ENCODE measurements around the gene MCM9.

MCM9 gene

DNA sequence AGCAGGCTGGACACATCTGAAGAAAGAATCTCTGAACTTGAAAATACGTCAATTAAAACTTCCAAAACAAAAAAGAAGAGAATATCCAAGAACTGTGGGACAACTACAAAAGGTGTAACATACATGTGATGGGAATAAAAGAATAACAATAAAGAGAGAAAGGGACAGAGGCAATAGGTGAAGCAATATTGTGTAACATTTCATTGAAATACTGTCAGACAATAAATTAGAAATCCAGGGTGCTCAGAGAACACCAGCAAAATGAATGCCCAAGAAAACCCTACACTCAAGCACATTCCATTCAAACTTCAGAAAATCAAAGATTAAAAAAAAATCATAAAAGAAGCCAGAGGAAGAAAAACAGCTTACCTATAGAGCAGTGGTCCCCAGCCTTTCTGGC lies 74.6 kb downstream of the MCM9 start:
- no peak for DNase-seq

DNA sequence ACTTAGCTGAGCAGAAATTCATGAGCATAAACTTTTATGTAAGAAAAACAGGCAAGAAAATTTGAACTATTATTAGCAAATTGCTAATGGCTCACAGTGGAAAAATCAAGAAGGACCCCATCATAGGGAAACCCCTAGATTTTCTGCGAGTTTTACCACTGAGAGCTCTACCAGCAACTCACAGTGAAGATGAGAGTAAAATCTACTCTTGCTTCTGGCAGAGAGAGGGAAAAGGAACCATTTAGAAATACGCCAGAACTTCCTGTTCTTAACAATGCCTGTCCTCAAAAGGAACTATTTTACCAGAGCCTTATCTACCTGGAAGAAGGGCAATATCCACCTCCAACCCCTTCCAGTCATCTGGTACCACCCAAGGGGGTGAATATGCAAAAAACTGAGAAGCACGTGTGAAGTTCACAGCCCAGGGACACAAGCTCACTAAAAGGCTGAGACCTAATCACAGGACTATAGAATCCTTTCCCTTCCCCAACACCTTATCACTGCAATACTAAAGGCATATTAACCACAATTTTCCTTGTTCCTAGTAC lies 75.4 kb downstream of the MCM9 start:
- no peak for DNase-seq

DNA sequence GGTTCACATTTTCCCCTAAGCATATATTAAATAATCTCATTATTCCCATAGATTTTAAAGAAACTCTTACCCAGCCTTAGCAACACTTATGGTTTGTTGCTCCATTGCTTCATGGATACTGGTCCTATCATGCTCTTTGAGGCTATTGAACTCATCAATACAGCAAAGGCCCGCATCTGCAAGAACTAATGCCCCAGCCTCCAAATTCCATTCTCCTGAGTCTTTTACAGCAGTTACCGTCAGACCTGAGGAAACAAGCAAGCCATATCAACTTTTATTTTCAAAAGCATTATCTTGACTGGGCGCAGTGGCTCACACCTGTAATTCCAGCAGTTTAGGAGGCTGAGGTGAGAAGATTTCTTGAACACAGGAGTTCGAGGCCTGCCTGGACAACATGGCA lies 78.7 kb downstream of the MCM9 start:
- no peak for DNase-seq

DNA sequence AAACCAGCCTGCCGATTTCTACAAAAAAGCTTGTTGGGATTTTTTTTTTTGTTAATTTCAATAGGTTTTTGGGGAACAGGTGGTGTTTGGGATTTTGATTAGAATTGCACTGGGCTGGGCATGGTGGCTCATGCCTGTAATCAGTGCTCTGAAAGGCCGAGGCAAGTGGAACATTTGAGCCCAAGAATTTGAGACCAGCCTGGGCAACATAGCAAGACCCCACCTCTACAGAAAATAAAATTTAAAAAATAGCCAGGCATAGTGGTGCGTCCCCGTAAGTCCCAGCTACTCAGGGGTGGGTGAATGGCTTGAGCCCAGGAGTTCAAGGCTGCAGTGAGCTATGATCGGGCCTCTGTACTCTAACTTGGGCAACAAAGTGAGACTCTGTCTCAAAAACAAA lies 81.6 kb downstream of the MCM9 start:
- no peak for DNase-seq

DNA sequence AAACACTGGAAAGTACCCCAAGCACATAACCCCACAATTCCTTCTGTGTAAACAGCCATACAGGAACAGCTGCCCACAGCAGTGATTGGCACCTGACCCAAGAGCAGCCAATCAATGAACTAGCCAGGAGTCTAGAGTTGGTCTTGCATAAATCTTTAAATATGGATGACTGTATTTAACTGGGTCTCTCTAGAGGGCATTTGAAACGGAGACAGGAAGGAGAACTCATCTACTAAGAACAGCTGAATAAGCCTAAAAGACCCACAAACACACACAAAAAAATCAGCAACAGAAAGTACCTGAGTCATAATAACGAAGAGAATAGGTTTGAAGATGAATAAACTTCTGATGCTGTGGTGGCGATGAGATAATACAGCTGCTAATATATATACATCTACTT lies 90.0 kb downstream of the MCM9 start:
- DNase-seq, result no peak

DNA sequence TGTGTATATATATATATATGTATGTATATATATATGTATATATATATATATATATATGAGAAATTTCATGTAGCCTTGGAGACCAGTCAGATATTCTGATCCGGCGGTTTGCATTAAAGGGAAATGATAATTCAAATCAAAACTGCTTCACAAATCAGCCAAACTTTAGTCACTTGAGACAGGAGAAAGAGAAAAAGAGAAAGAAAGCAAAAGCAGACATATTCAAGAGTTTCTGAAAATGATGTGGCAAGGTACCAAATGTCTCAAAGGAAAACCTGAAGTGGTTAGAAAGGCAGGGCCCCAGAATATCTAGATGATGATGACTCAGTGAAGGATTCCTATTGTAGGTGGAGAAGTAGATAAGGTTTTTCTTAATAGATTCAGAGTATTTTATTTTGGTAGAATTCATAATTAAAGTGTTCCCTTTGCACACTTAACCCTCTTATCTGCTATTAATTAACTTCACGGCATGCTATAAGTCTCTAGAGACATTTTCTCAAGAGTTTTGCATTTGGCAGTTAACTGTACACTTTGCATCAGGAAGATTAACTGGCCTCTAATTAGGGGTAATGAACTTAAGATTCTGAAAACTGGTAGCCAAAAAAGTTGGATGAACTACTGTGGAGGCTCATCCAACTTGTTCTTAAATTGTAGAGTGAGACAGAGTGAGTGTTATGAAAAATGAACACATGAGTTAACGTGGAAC lies 91.1 kb downstream of the MCM9 start:
- DNase-seq, result no peak

DNA sequence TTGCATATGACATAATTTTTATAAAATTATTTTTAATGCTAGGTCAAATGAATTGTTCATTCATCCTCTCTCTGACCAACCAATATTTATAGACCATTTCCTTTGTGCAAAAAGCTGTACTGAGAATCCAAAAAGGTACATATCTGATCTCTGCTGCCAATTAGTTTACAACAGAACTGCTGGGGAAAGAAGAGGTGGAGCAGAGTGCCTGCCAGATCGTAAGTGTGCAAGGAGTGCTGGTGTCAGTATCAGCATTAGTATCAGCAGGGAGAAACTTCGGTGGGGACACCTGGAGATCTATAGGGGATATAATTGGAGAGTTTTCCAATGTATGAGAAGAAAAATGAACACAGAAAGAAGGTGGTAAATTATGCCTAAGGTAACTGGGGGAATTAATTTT lies 104.3 kb downstream of the MCM9 start:
- DNase-seq, result no peak

DNA sequence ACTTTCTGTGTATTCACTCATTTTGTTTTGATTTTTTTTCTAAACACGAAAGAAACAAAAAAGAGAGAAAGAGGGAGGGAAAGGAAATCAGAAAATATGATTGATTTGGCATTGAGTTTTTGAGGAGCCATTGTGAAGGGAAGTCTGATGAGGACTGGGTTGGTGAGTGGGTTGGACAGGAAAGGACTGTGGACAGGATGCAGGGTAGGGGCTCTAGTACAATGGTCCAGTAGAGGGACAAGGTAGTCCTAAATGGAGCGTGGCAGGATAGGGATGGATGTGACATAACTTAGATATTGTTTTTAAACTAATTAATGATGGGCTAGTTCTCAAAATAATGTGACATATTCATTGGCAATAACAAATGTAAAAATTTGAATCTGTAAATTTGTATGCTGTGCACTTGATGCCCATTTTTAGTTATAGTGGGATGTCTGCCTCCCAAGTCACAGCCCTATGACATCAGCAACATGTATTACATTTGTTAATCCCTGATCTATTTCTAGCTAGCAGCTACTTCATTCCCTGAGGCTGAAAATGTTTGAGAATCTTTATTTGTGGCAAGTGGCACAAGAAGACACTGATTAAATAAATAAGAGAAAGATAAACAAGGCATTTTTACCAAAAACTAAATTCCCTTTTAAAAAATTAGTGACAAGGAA lies 105.0 kb downstream of the MCM9 start:
- DNase-seq, result no peak

DNA sequence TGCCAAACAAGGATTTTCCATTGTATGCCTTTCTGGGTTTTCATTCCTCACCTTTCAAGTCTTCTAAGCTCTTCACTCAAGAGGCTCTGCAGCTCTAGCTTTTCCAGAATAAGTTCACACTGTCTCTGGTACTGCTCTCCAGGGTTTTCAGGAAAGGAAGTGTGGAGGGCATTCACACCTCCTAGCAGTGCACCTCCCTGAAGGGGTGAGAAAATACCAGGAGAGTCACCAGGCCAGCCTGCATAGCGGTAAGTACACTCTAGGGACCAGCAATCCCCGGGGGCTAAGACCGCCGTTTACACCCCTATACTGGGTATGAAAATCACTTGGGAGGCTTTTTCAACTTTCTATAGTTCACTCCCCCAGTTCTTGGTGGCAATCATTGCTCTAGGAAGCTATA lies 108.9 kb downstream of the MCM9 start:
- no peak for DNase-seq

DNA sequence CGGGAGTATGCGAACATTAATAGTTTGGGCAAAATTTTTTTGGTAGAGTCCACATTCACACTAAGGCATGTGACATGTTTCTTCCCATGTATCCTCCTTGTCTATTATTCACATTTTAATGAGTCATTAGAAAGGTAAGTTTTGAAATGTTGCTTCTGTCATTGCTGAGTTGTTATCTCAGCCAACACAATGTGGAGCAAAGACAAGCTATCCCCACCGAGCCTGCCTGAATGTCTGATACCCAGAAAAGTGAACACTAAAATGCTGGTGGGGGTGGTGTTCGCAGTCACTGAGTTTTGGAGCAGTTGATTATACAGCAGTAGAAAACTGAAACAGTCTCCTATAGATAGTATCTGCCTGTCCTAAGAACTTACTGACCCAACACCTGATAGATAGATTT lies 109.3 kb downstream of the MCM9 start:
- DNase-seq, result no peak

DNA sequence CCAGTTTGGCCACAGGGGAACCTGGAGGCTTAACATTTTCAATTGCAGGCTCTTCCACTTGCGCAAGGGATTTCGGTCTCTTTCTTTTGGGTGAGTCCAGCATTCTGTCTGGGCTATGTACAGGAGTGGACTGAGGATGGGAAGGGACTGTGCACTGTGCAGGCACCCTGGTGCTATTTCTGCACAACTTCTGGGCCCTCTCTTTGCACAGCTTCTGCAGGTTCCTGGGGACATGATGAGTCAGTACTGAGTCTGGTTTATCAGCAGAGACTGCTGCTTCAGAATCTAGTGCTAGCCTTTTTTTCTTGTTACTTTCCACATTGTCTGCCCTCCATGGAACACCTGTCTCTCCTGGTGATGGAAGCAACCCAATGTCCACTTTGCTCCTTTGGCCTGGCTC lies 119.5 kb downstream of the MCM9 start:
- DNase-seq, result no peak

DNA sequence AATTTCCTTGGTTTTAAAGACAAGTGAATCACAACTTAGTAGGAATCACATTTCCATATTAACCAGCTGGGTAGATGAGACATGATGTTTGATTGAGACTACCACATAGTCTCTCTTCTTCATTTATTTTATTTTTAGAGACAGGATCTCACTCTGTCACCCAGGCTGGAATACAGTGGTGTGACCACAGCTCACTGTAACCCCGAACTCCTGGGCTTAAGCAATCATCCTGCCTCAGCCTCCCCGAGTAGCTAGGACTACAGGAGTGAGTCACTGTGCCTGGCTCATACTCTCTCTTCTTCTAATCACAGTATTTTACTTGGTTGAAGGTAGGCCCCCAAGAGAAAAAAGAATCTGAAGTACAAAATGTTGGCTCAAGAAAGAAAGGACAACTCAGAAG lies 121.2 kb downstream of the MCM9 start:
- no peak for DNase-seq

DNA sequence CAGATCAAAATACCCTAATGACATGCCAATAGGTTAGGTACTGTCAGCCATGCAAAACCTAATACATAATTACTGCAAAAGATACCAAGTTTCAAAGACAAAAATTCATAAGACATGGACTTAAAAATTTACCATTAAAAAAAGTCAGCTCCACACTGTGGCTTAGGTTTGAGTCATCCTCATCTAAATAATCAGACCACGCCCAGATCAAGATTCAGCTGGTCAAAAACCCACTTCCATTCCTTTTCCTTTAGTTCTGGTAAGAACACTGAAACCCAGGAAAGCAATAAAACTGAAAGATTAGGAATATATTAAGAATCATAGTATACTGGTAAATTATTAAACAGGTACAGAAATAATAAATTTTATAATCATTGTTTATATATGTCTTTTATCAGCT lies 122.0 kb downstream of the MCM9 start:
- no peak for DNase-seq

DNA sequence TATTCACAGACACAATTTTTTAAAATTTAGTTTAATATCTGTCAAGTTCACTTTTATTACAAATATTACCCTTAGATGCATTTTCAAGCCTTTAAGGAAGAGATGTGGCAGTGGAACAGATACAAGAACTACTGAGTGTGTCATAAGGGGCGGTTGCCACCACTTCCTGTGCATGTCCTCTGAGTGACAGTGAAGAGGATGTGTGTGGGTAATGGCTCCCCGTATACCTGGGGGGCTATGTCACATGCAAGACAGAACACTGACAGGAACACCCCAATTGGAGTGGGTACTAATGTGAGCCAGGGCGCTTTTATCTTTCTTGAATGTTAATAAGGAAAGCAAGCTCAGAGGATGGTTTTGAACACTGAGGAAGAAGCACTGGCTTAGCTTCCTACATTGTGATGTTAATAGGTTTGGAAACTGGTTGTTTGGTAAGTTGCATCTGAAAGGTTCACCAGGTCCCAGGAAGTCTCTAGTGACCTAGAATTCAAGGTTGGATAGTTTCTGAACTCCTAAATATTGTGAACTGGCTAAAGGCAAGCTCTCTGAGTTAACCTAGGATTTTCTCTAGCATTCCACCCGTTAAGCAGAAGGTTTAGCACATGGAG lies 124.4 kb downstream of the MCM9 start:
- DNase-seq, result no peak

DNA sequence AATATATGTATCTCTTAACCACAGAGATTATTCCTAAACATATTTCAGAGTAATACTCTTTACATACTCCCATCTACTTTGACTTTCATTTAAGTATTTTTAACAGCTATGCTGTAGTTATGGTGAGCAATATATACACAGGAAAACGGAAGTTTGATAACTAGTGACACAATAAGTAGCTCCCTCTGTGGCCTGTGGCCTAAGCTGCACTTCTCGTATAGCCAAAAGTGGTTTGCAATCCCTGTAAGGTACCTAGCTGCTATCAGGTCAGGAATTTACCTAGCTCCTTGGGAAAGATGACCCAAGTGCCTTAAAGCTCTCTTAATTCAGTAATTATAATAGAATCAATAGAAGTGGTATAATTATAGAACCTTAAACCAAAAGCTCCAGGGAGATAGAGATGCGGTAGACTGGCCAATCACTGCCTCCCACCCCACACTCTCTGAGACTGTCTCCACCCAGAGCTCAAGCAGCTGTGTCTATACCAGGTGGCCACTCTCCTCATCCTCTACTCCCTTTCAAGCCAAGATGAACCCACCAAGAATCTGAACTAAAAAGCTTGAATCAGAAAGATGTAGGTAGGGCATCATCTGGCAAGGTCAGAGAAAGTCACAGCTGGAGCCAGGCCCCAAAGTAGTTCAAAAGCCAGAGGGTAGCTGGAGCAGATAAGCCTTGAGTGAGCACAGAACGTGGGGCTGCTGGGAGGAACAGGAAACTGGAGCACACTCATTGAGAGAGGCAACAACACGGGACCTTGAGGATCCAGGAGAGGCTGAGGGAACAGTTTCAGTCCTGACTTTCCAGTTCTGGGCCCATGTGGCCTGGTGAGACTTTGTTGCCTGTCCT lies 125.9 kb downstream of the MCM9 start:
- no peak for DNase-seq

DNA sequence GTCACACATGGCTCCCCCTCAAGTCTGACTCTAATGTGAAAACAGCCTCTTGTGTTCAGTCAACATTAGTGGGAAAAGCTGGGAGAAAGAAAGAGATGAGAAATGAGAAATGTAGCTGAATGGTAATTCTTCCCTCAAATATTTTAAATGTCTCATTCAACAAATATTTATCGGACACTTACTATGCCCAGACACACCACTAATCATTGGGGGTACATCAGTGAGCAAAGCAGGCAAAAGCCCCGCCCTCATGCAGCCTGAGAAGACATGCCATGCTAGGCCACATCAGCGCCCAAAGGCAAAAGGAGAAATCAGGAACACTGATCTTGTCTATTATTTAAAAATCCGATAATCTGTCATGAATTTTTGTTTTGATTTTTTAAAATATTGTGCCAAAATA lies 130.9 kb downstream of the MCM9 start:
- no peak for DNase-seq

DNA sequence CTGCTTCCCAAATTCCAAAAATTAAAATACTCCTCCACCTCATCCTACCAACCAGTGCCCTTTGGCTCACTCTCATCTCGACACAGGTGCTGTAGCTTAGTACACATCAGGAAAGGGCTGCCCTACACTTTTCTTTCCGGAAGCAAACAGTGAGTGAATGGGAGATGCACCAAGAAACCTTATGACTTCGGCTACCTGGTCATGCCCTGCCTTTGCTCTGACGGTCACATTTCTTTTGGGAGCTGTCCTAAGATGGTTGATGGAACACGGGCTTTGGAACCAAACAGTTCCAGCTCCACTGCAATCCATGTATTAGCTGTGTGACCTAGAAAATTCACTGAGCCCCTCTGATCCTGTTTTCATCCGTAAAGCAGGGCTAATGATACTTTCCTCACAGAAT lies 133.7 kb downstream of the MCM9 start:
- DNase-seq, result no peak

DNA sequence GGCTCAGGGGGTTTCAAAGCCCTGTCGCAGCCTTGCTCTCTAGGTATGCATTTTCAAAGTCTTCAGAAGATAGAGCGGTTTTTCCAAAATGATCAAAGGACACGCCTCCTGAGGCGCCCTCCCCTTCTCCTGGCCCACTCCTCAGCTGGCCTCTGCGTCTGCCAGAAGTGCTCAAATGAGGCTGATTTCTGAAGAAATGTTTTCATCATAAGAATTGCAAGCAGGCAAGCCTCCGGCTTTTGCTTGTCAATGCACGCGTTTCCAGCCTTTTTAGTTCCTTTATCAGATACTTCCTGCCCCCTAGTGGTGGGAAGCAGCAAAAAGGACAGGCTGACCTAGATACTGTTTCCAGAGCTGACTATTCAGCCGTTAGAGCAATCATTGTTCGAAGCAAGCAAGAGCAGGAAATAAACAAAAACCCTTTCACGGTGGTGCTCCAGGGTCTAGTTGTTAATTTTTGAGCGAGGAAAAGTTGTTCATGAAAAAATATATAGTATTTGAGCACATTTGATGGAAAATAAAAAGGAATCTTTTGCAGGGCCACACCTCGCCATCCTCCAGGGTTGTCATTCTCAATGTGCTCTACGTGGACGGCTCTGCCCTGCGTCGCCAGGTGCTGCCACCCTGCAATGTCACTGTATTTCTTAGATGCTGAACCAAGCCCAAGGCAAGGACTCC lies 134.4 kb downstream of the MCM9 start:
- peak; percentile 79 for DNase-seq

DNA sequence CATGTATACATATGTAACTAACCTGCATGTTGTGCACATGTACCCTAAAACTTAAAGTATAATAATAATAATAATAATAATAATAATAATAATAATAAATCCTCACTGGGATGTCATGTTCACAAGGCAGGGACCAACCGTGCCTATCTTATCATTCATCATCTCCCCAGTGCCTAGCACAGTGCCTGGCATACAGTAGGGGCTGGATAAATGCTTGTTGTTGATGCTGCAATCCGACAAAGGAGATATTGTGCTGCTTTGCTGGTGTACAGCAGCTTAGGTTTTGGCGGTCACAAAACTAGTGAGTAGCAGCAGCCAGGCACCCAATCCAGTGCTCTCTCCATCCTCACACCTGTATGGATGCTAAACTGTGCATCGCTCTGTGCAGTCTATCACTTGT lies 135.1 kb downstream of the MCM9 start:
- DNase-seq, result no peak

DNA sequence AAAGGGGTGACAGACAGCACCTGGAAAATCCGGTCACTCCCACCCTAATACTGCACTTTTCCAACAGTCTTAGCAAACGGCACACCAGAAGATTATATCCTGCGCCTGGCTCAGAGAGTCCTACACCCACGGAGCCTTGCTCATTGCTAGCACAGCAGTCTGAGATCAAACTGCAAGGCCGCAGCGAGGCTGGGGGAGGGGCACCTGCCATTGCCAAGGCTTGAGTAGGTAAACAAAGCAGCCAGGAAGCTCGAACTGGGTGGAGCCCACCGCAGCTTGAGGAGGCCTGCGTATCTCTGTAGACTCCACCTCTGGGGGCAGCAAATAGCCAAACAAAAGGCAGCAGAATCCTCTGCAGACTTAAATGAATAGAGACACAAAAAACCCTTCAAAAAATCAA lies 138.4 kb downstream of the MCM9 start:
- peak; percentile 7 for DNase-seq

DNA sequence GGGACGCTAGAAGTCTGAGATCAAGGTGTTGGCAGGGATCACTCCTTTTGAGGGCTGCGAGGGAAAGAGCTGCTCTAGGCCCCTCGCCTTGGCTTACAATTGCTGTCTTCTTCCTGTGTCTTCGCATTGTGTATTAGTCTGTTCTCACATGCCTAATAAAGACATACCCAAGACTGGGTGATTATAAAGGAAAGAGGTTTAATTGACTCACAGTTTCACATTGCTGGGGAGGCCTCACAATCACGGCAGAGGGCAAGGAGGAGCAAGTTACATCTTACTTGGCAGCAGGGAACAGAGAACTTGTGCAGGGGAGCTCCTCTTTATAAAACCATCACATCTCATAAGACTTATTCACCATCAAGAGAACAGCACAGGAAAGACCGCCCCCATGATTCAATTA lies 143.5 kb downstream of the MCM9 start:
- no peak for DNase-seq

DNA sequence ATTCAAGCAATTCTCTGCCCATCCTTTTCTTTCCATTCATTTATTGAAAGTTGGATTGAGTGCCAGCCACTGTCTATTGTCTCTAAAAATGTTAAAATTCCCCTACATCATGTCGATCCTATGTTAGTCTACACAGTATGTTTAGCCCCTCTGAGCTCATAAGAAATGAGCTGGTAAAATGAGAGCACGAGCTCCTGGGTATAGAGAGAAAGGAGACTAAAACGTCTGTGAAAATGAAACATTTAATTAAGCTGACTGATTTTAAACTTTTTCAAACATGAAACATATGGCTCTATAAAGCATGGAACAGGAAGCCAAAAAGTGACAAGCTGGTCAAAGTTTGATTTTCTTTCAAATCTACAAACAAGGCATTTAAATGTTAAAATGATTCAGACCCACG lies 145.0 kb downstream of the MCM9 start:
- no peak for DNase-seq

DNA sequence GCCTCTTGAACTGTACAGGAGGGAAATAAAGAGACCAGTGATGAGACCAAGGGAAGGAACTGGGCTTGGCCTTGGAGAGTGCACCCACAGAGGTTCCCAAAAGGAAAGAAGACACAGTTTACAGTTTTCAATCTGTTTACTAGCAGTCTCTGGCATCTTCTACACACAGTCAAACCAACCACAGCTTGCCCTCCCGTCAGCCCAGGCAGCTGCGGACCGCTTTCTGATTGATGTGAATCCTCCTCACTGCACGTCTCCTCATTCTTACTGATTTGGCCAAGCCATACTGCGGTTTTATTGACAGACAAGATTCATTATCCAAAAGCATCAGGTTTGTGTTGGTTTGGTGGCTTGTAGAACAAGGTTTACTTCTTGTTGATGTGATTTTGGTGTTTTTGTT lies 145.5 kb downstream of the MCM9 start:
- no peak for DNase-seq
